ENCODE results near the gene ZCWPW1.

The ZCWPW1 gene

DNA sequence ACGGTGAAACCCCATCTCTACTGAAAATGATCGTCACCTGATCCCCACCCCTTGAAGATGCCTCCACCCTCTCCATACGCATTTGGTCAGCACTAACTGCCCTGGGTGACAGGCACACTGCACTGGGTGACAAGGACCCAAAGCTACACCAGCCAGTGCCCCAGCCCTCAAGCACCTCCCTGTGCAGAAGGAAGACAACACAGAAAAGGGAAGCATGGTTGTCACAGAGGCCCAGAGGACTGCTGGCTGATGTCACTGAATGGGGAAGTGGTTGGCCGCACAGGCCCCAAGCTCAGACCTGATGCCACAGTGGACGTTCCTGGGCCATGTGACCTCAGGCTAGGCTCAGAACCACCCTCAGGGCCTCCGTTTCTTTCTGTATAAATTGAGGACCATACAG, 59.4 kb downstream of the ZCWPW1 start:
- Histone ChIP-seq H4K91ac (ENCODE audit: low read depth, low read length, poor library complexity) (no peak overlapping the region), H3K9me3 (replicated peaks in 1 of 2; ENCODE audit: control insufficient read depth in 2 of 2, insufficient read depth in 1 of 2, low read depth in 1 of 2, low read length in 2 of 2) (no peaks in the 10 kb centered on the region), H2AFZ (ENCODE audit: low read length) (no peak overlapping the region), H2BK12ac (ENCODE audit: low read length) (no peak overlapping the region), H3K36me3 (replicated peaks in 1 of 2; ENCODE audit: control insufficient read depth in 2 of 2, insufficient read depth in 2 of 2, low read length in 2 of 2) (peaks cover 13 to 39% of the 10 kb centered on the region in 2 donors), H3K27ac (replicated peaks; ENCODE audit: low read length) (no peak overlapping the region), H3K27me3 (ENCODE audit: control insufficient read depth in 3 of 3, insufficient read depth in 3 of 3, low read depth in 1 of 3, low read length in 3 of 3) (no peaks in the 10 kb centered on the region), H3K4me1 (ENCODE audit: control insufficient read depth in 2 of 2, insufficient read depth in 1 of 2, low read depth in 1 of 2, low read length in 2 of 2) (peaks cover 9 to 17% of the 10 kb centered on the region in 2 donors), H3K79me1 (ENCODE audit: low read depth, low read length) (no peaks in the 10 kb centered on the region), H2BK15ac (ENCODE audit: low read length) (no peak overlapping the region), H2BK120ac (ENCODE audit: low read depth, low read length) (no peak overlapping the region), H3K4me3 (ENCODE audit: low read length in 2 of 2) (no peak overlapping the region), H3K23ac (ENCODE audit: low read depth, low read length, poor library complexity) (no peak overlapping the region), H3K4ac (ENCODE audit: low read length) (no peak overlapping the region), H4K8ac (ENCODE audit: low read depth, low read length) (no peak overlapping the region), H3K4me2 (ENCODE audit: insufficient read depth, low read length, poor library complexity, severe bottlenecking) (no peak overlapping the region), H2BK5ac (ENCODE audit: low read length) (peak overlapping the region; percentile 4), H3K9ac (ENCODE audit: low read depth, low read length, poor library complexity) (no peak overlapping the region), H2AK5ac (ENCODE audit: low read depth, low read length) (no peak overlapping the region), H3K14ac (ENCODE audit: low read length) (no peak overlapping the region), H3K18ac (ENCODE audit: low read length) (no peak overlapping the region)
- DNase-seq (ENCODE audit: low spot score): no peak
- no CpG with 5 or more reads among the region's 6 CpGs for WGBS, 2 donors (ENCODE audit: extremely low coverage in 2 of 2, insufficient read length in 2 of 2, insufficient replicate concordance in 1 of 2)

DNA sequence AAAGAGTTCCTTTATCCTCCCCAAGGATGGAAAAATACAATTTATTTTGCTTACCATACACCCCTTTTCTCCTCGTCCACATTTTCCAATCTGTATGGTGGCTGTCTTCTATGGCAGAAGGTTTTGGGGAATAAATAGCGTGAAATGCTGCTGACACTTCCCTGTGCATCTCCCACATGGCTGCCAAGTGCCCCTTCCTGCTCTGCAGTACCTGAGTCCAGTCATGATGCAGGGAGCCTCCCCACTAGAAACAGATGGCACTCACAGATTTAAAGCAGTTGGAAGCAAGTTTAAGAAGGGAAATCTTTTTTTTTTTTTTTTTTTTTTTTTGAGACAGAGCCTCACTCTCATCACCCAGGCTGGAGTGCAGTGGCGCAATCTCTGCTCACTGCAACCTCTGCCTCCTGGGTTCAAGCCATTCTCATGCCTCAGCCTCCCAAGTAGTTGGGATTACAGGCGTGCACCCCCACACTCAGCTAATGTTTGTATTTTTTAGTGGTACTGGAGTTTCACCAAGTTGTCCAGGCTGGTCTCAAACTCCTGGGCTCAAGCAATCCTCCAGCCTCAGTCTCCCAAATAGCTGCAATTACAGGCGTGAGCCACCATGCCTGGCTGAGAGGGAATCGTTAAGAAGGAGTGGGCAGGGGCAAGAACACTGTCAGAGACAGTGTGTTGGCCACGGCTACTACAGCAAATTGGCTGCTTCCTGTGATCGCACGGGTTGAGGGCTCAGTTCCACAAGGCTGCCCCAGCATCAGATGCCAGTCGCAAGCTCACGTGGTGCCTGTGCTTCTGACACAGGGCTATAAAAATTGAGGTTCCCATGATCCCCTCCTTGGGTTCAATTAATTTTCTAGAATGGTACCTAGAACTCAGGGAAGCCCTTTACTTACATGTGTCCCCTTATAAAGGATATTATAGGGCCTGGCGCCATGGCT, 60.6 kb downstream of the ZCWPW1 start:
- Histone ChIP-seq H3K4ac (ENCODE audit: low read length) (no peak overlapping the region), H3K79me1 (ENCODE audit: low read depth, low read length) (no peaks in the 10 kb centered on the region), H3K27me3 (ENCODE audit: control insufficient read depth in 3 of 3, insufficient read depth in 3 of 3, low read depth in 1 of 3, low read length in 3 of 3) (no peaks in the 10 kb centered on the region), H3K9ac (ENCODE audit: low read depth, low read length, poor library complexity) (no peak overlapping the region), H2AFZ (ENCODE audit: low read length) (no peak overlapping the region), H2BK12ac (ENCODE audit: low read length) (no peak overlapping the region), H2BK120ac (ENCODE audit: low read depth, low read length) (no peak overlapping the region), H3K18ac (ENCODE audit: low read length) (no peak overlapping the region), H3K4me2 (ENCODE audit: insufficient read depth, low read length, poor library complexity, severe bottlenecking) (no peak overlapping the region), H4K91ac (ENCODE audit: low read depth, low read length, poor library complexity) (no peak overlapping the region), H3K36me3 (replicated peaks in 1 of 2; ENCODE audit: control insufficient read depth in 2 of 2, insufficient read depth in 2 of 2, low read length in 2 of 2) (peaks cover 13 to 50% of the 10 kb centered on the region in 2 donors), H2BK15ac (ENCODE audit: low read length) (no peak overlapping the region), H3K9me3 (replicated peaks in 1 of 2; ENCODE audit: control insufficient read depth in 2 of 2, insufficient read depth in 1 of 2, low read depth in 1 of 2, low read length in 2 of 2) (no peaks in the 10 kb centered on the region), H3K14ac (ENCODE audit: low read length) (no peak overlapping the region), H2AK5ac (ENCODE audit: low read depth, low read length) (no peak overlapping the region), H4K8ac (ENCODE audit: low read depth, low read length) (no peak overlapping the region), H3K27ac (replicated peaks; ENCODE audit: low read length) (no peak overlapping the region), H3K4me1 (ENCODE audit: control insufficient read depth in 2 of 2, insufficient read depth in 1 of 2, low read depth in 1 of 2, low read length in 2 of 2) (peaks cover 9 to 10% of the 10 kb centered on the region in 2 donors), H3K23ac (ENCODE audit: low read depth, low read length, poor library complexity) (no peak overlapping the region), H2BK5ac (ENCODE audit: low read length) (no peak overlapping the region), H3K4me3 (ENCODE audit: low read length in 2 of 2) (no peak overlapping the region)
- no CpG with 5 or more reads among the region's 12 CpGs for WGBS, 2 donors (ENCODE audit: extremely low coverage in 2 of 2, insufficient read length in 2 of 2, insufficient replicate concordance in 1 of 2)
- no peak for DNase-seq (ENCODE audit: low spot score)

DNA sequence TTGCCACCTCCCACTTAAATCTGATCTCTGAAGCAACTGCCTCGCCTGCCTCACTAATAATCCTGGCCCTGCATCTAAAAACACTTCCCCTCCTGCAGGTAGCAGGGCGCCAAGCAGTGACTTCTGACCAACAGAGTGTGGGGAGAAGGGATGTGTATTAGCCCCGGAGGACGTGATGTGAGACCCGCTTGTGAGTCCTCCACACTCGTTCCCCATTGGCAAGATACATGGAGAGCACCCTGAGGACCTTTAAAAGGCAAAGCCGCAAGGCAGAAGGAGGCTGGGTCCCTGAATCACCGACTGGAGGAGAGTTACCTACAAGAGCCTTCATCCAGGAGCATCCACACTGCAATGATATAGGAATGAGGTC, 61.3 kb downstream of the ZCWPW1 start:
- Histone ChIP-seq H3K27ac (replicated peaks; ENCODE audit: low read length) (no peak overlapping the region), H2BK120ac (ENCODE audit: low read depth, low read length) (no peak overlapping the region), H3K14ac (ENCODE audit: low read length) (no peak overlapping the region), H3K4me3 (ENCODE audit: low read length in 2 of 2) (no peak overlapping the region), H3K9ac (ENCODE audit: low read depth, low read length, poor library complexity) (no peak overlapping the region), H4K91ac (ENCODE audit: low read depth, low read length, poor library complexity) (no peak overlapping the region), H4K8ac (ENCODE audit: low read depth, low read length) (no peak overlapping the region), H3K9me3 (replicated peaks in 1 of 2; ENCODE audit: control insufficient read depth in 2 of 2, insufficient read depth in 1 of 2, low read depth in 1 of 2, low read length in 2 of 2) (no peaks in the 10 kb centered on the region), H3K36me3 (replicated peaks in 1 of 2; ENCODE audit: control insufficient read depth in 2 of 2, insufficient read depth in 2 of 2, low read length in 2 of 2) (peaks cover 18 to 57% of the 10 kb centered on the region in 2 donors), H3K4me2 (ENCODE audit: insufficient read depth, low read length, poor library complexity, severe bottlenecking) (no peak overlapping the region), H2BK15ac (ENCODE audit: low read length) (no peak overlapping the region), H2AK5ac (ENCODE audit: low read depth, low read length) (no peak overlapping the region), H3K79me1 (ENCODE audit: low read depth, low read length) (no peaks in the 10 kb centered on the region), H3K4me1 (ENCODE audit: control insufficient read depth in 2 of 2, insufficient read depth in 1 of 2, low read depth in 1 of 2, low read length in 2 of 2) (peaks cover 5 to 9% of the 10 kb centered on the region in 2 donors), H3K23ac (ENCODE audit: low read depth, low read length, poor library complexity) (peak overlapping the region; percentile 83), H2BK5ac (ENCODE audit: low read length) (peak overlapping the region; percentile 7), H3K27me3 (ENCODE audit: control insufficient read depth in 3 of 3, insufficient read depth in 3 of 3, low read depth in 1 of 3, low read length in 3 of 3) (no peaks in the 10 kb centered on the region), H2AFZ (ENCODE audit: low read length) (no peak overlapping the region), H2BK12ac (ENCODE audit: low read length) (no peak overlapping the region), H3K18ac (ENCODE audit: low read length) (no peak overlapping the region), H3K4ac (ENCODE audit: low read length) (no peak overlapping the region)
- WGBS, 2 donors (ENCODE audit: extremely low coverage in 2 of 2, insufficient read length in 2 of 2, insufficient replicate concordance in 1 of 2): no CpG with 5 or more reads among the region's 8 CpGs
- DNase-seq (ENCODE audit: low spot score): no peak

DNA sequence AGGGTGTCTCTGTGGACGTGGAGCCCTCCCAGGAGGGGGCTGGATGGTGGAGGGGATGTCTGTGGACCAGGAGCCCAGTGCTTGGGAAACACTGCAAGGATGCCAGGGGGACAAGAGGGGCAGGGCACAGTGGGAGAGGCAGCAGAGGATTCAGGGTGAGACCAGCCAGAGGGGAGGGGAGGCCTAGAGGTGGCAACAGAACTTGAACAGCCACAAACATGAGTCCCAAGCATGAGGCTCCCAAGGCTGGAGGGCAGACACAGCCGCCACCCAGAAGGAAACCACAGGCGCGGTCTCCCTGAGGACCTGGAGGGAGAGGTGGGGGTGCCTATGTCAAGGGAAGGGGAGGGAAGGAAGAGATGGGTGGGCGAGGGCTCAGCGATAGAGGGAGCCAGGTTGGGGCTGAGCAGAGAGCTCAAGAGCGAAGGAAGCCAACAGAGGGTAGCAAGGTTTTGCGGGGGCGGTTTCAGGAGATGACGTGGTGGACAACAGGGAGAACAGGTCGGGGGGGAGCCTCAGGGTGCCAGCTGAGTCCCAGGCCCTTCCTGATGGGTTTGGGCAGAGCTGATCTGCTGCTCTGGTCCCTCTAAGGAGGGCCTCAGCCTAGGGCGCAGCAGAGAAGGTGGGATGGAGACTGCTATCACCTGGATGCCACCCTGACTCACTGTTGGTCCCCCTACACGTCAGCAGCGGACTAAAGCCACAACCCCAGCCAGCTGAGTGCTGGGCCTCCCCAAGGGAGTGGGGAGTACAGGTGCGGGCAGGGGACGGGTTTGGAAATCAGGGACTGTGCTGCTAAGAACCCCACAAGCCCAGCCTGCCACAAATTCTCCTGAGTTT, 61.9 kb downstream of the ZCWPW1 start:
- DNase-seq (ENCODE audit: low spot score): no peak
- Histone ChIP-seq H3K18ac (ENCODE audit: low read length) (no peak overlapping the region), H2BK120ac (ENCODE audit: low read depth, low read length) (no peak overlapping the region), H2BK5ac (ENCODE audit: low read length) (peak overlapping the region; percentile 7), H3K4me2 (ENCODE audit: insufficient read depth, low read length, poor library complexity, severe bottlenecking) (no peak overlapping the region), H3K23ac (ENCODE audit: low read depth, low read length, poor library complexity) (peak overlapping the region; percentile 83), H3K9ac (ENCODE audit: low read depth, low read length, poor library complexity) (no peak overlapping the region), H3K9me3 (replicated peaks in 1 of 2; ENCODE audit: control insufficient read depth in 2 of 2, insufficient read depth in 1 of 2, low read depth in 1 of 2, low read length in 2 of 2) (no peaks in the 10 kb centered on the region), H4K91ac (ENCODE audit: low read depth, low read length, poor library complexity) (no peak overlapping the region), H3K4me3 (ENCODE audit: low read length in 2 of 2) (no peak overlapping the region), H4K8ac (ENCODE audit: low read depth, low read length) (no peak overlapping the region), H3K79me1 (ENCODE audit: low read depth, low read length) (no peaks in the 10 kb centered on the region), H3K14ac (ENCODE audit: low read length) (no peak overlapping the region), H3K27me3 (ENCODE audit: control insufficient read depth in 3 of 3, insufficient read depth in 3 of 3, low read depth in 1 of 3, low read length in 3 of 3) (no peaks in the 10 kb centered on the region), H2AFZ (ENCODE audit: low read length) (no peak overlapping the region), H2BK15ac (ENCODE audit: low read length) (no peak overlapping the region), H2AK5ac (ENCODE audit: low read depth, low read length) (no peak overlapping the region), H3K4ac (ENCODE audit: low read length) (no peak overlapping the region), H3K36me3 (replicated peaks in 1 of 2; ENCODE audit: control insufficient read depth in 2 of 2, insufficient read depth in 2 of 2, low read length in 2 of 2) (peaks cover 23 to 63% of the 10 kb centered on the region in 2 donors), H3K27ac (replicated peaks; ENCODE audit: low read length) (no peak overlapping the region), H3K4me1 (ENCODE audit: control insufficient read depth in 2 of 2, insufficient read depth in 1 of 2, low read depth in 1 of 2, low read length in 2 of 2) (peaks cover 4 to 9% of the 10 kb centered on the region in 2 donors), H2BK12ac (ENCODE audit: low read length) (no peak overlapping the region)
- no CpG with 5 or more reads among the region's 16 CpGs for WGBS, 2 donors (ENCODE audit: extremely low coverage in 2 of 2, insufficient read length in 2 of 2, insufficient replicate concordance in 1 of 2)

Measured in neuronal stem cell (in vitro differentiated cells).